Coronary artery (tissue), 2 donors: ENCODE data around the gene BMF.
A peak's percentile ranks its signal among the peaks of the same experiment; 100 is the strongest.

ENCODE experiments used
- DNase-seq: peaks from one replicate; pipeline ENCODE4 v3.0.0-alpha.2; 2017; ENCODE audit warnings: low spot score
- H3K27ac ChIP-seq, 2 donors: fragments of 200-600 bp; sonication (generic); one replicate each; pipeline ENCODE4 v1.5.1; 2016 to 2019
- H3K4me3 ChIP-seq: fragments of 200-600 bp; sonication (generic); 2 replicates; pipeline ENCODE4 v1.5.1; 2016; ENCODE audit warnings: mild to moderate bottlenecking, moderate library complexity
- TF ChIP-seq, protein P1 (sequence below): fragments of 200-600 bp; sonication (generic); IDR thresholded peaks from one replicate; pipeline ENCODE4 v1.5.1; 2019; ENCODE audit warnings: antibody characterized with exemption

Gene BMF

DNA sequence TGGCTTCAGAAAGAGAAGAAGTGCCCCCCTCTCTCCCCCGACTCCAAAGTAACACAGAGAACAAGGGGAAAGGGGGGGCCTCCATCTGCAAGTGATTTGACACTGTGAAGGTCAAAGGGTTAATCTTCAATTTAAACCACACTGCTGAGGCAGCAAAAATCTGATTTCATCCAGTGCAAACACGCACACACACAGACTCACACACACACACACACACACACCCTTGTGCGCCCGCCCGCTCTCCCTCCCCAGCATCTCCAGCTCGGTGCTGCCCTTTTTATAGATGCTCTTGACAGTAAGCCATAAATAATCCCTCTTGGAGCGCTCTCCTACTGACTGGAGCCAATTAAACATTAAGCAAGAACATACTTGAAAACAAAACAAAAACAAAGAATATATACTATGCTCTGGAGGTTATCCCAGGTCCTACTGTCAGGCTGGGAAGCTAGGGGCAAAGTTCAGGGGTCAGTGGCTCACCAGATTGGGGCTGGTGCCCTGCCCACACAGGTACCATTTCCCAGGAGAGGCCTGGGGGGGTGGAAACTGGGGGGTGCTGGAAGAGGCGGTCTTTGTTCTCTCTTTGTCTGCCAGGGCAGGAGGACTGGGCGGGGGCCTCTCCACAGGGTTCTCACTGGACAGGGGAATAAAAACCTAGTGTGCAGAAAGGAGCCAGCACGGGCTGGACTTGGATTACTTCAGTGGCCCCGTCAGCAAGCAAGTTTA lies 16.3 kb downstream of the BMF start:
- DNase-seq = peak; percentile 75
- no peak overlapping the region for H3K4me3 ChIP-seq
- TF ChIP-seq, protein P1, sequence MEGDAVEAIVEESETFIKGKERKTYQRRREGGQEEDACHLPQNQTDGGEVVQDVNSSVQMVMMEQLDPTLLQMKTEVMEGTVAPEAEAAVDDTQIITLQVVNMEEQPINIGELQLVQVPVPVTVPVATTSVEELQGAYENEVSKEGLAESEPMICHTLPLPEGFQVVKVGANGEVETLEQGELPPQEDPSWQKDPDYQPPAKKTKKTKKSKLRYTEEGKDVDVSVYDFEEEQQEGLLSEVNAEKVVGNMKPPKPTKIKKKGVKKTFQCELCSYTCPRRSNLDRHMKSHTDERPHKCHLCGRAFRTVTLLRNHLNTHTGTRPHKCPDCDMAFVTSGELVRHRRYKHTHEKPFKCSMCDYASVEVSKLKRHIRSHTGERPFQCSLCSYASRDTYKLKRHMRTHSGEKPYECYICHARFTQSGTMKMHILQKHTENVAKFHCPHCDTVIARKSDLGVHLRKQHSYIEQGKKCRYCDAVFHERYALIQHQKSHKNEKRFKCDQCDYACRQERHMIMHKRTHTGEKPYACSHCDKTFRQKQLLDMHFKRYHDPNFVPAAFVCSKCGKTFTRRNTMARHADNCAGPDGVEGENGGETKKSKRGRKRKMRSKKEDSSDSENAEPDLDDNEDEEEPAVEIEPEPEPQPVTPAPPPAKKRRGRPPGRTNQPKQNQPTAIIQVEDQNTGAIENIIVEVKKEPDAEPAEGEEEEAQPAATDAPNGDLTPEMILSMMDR = no peak
- H3K27ac ChIP-seq = peak overlapping the region; percentile 19 to 60

DNA sequence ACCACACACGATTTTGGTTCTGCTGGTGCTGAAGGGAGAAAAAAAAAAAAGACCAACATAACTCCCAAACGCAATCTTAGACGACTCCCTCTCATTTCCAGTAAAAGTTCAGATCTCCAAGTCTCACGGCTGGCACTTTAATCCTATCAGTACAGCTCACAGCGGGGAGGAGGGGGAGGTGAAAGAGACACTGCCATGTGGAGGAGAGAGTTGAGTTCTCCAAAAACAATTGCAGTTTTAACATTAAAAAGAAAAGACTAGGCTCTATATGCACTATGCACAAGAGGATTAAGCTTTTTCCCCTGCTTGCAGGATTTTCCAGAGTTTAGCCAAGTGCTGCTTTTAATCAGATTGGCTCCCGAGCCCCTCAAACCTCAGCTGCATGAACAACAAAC lies 16.8 kb downstream of the BMF start:
- DNase-seq = no peak
- Histone ChIP-seq H3K4me3 (no peak overlapping the region), H3K27ac (no peak overlapping the region)
- TF ChIP-seq, protein P1 = no peak

DNA sequence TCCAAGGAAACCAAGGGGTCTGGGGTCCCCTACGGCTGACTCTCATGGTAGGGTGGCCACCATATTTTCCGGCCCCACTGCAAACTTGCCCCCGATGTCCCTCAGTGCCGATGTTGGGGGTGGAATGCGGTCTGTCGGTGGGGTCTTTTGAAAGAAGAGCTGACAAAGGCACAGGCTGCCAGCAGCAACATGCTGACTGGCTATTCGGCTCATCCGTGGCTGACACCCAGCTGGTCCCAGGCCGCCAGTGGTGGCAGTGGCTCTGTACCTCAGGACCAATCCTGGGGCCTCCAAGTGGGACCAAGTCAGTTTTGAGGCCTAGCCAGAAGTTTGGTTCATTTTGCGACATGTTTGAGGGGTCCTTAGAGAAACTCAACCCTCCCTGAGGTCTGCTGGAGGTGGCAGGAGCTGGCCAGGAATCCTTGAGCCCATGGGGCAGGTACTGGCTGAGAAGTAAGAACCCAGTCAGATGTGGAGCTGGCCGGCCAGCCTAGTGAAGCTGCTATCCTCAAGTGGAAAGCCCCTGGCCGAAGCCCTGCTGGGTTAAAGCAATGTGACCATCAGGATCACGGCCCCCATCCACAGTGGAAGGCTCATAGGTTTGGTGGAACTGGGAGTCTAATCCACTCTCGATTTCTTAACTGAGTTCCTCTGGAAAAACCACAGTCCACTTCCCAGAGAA lies 17.8 kb downstream of the BMF start:
- DNase-seq = no peak
- TF ChIP-seq, protein P1 = no peak
- Histone ChIP-seq H3K4me3 (no peak overlapping the region), H3K27ac (no peak overlapping the region)

GRCh38 chr15:40088929-40089755 lies 19.5 kb downstream of the BMF start:
- no peak overlapping the region for H3K4me3 ChIP-seq
- DNase-seq = no peak
- peak overlapping the region in 1 of 2 donors; percentile 21 for H3K27ac ChIP-seq
- TF ChIP-seq, protein P1 = no peak

- H3K27ac ChIP-seq = peak overlapping the region in 1 of 2 donors; percentile 21
Measured at GRCh38 chr15:40087991-40088928, 20.4 kb downstream of the BMF start.

More at GRCh38 chr15:40087991-40088928, 20.4 kb downstream of the BMF start:
- peak; percentile 77 for DNase-seq
- no peak overlapping the region for H3K4me3 ChIP-seq
- TF ChIP-seq, protein P1 = no peak
